HG02981 (cell line): ENCODE data around the gene PSMC3.
A peak's percentile ranks its signal among the peaks of the same experiment; 100 is the strongest.

Source experiments
- ATAC-seq: cut with Tn5 transposase; IDR thresholded peaks from one replicate; pipeline ENCODE4 v1.9.1; 2021; ENCODE audit warnings: mild to moderate bottlenecking, moderate library complexity; ENCODE audit not compliant: unreplicated experiment

The PSMC3 gene

GRCh38 chr11:47413908-47414684 lies 12.1 kb downstream of the PSMC3 start:
- ATAC-seq: no peak

- no peak for ATAC-seq
Measured at GRCh38 chr11:47413351-47413750, 12.9 kb downstream of the PSMC3 start.

DNA sequence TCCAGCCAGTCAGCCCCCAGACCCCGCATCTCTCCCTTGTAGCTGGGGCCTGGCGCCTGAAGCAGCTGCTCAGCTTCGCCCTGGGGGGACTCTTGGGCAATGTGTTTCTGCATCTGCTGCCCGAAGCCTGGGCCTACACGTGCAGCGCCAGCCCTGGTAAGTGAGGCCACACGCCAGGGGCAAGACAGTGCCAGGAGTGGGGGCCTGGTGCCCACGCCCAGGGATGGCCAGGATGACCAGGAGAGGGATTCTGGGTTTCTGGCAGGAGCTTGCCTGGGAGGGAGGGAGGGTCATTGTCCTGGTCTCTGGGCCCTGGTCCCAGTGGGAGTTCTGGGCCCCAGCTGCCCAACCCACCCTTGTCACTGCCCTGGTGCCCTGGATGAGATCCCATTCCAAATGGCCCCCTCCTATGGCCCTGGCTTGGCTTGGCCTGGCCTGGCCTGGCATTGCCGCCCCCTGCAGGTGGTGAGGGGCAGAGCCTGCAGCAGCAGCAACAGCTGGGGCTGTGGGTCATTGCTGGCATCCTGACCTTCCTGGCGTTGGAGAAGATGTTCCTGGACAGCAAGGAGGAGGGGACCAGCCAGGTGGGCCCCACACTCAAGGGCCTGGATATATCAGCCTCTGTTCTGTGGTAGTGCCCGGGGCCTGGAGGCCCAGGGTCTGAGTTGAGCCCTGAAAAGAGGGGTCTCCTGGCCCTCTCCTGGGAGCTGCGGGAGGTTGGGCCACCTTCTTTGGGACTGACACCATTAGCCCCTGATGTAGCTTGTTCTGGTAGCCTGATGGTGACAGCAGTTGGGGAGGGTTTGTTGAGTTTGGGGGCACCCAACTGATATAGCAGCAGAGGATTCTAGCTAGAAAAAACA lies 14.1 kb downstream of the PSMC3 start:
- ATAC-seq: no peak

- ATAC-seq: no peak
Measured at GRCh38 chr11:47410370-47411264, 15.6 kb downstream of the PSMC3 start.

DNA sequence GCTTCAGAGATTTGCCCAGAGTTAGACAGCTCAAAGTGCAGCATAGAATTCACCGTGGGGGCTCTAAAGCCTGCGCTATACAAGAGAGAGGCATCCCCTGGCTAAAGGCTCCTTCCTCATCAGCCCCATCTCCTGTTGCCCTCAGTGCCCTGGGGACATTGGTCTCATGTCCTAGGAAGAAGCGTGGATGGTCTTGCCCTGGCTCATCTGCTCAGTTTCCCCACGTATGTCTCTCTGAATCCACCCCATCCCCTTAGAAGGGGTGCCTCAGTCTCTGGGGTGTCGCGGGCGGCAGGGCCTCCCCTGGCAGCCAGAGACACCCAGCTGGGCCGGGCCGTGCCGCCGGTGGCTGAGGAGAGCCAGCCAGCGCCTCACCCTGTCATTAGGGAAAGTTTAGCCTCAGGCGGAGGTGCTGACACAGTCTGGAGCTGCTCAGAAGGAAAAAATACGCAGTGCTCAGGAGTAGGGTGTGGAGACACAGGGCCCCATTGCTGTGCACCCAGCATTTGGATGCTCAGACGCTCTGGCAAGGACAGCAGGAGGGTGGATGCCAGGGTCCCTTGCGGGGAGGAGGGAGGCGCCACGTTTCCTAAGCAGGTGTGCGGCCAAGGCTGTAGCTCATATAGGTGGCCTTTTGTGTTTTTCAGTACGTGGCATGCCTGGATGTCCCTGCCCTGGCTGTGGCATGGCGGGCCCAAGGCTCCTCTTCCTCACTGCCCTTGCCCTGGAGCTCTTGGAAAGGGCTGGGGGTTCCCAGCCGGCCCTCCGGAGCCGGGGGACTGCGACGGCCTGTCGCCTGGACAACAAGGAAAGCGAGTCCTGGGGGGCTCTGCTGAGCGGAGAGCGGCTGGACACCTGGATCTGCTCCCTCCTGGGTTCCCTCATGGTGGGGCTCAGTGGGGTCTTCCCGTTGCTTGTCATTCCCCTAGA lies 16.5 kb downstream of the PSMC3 start:
- no peak for ATAC-seq

DNA sequence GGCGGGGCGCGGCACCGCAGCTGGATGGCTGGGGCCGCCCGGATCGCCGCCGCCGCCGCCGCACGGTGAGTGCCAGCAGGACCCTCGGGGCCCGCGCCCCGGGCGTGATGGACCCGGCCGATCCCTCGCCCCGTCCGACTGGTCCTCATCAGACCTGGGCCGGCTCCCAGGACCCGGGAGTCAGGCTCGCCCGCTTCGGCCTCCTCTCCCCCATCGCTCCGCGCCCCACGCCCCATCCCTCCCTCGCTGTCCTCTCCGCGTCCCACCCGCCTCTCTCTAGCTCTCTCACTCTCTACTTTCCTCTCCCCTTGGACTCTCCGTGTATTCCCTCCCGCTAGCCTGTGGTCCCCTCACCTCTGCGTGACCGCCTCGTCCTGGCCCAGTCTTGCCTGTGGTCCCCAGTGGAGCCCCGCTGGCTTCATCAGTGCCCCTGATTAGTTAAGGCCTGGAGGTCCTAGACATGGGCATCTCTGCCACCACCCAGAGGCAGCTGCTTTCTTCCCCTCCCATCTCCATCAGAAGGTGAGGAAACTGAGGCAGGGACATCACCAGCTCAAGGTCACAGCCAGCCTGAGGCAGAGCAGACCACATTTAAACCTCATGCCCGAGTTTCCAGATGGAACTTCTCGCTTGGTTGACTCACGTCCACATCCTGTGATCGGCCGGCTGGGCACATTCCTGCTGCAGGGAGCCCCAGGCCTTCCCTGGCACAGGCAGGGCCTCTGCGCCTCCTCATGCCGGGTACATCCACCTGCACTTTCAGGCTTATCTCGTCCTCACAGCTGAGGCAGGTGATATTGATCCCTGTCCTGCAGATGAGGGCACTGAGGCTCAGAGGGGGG lies 17.4 kb downstream of the PSMC3 start:
- ATAC-seq: no peak

- peak; percentile 77 for ATAC-seq
Measured at GRCh38 chr11:47407746-47408590, 18.3 kb downstream of the PSMC3 start, which contains the start of gene SLC39A13. Gene SLC39A13 (plus strand): TSS chr11:47408590. CDS start chr11:47410095, 1,505 bp downstream.

- no peak for ATAC-seq
Measured at GRCh38 chr11:47406896-47407745, 19.1 kb downstream of the PSMC3 start.

- no peak for ATAC-seq
Measured at GRCh38 chr11:47403571-47403970, 22.7 kb downstream of the PSMC3 start.

DNA sequence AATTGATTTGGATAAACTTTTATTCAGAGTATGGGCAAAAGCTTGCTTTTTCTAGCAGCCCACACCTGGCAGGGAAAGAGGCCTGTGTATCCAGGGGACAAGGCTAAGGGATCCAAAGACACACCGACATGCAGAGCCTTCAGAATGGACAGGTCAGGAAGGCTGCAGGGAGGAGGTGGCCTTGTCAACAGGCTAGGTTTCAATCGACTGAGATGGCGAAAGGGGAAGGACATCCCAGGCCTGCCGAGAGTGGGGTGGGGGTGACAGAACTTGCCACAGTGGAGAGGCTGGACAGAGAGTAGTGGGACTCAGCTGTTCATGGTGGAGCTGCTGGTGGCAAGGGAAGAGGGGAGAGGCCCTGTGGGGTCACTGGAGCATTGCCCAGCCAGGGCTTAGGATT lies 23.1 kb downstream of the PSMC3 start:
- no peak for ATAC-seq

DNA sequence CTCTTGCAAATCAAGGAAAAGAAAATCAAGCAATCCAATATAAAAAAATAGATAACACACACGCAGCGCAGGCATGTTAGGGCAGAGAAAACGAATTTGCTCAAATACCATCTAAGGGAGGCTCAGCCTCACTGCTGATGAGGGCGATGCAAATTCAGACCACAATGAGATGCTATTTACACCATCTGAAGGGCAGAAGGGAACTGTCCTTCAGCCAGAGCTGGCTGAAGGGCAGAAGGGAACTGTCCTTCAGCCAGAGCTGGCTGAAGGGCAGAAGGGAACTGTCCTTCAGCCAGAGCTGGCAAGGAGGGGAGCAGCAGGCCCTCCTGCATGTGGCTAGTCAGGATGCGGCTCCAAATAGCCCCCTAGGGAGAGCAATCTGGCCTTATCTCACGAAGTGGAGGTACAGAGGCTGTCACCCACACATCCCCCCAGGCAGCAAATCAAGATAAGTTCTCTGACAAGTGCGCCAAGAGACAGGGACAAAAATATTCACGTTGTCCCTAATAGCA lies 25.4 kb downstream of the PSMC3 start:
- ATAC-seq: no peak

GRCh38 chr11:47399860-47400767 lies 26.1 kb downstream of the PSMC3 start:
- no peak for ATAC-seq

GRCh38 chr11:47398551-47398950 lies 27.7 kb downstream of the PSMC3 start:
- ATAC-seq: no peak

DNA sequence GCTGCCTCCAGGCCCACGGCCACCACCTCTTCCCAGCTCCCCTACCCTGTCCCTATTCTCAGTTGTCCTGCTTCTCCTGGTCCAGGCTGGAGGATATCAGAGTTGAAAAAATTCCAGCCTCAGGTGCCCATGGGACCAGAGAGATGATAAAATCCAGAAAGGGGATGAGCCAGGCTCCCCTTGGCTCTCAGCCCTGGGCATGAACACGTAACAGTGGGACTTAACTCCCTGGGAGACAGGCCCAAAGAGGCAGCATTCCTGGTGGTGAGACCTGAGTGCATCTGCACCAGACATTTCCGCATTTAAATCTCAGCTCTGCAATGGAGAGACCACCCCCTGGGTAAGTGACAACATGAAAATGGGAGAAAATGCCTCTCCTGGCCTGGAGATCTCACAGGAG lies 28.2 kb downstream of the PSMC3 start:
- no peak for ATAC-seq

DNA sequence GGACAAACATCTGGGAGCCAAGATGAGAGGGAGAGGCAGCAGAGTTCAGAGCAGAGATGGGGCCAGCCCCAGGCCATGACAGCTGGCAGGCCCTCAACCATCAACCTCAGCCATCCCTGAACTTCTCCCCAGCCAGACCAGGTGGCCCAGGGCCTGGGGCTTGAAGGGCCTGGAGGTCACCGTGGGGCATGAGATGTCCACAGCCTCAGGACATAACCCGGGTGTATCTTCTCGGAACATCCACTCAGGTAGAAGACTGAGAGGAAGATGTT lies 30.3 kb downstream of the PSMC3 start:
- ATAC-seq: no peak
